Myocyte (in vitro differentiated cells): ENCODE data around the gene FGGY. TPM values are rescaled to one million over a fixed set of nuclear protein-coding genes. Genes with fewer than 3 reads are reported as not detected.
"Not testable (repeated sequence)": the region's sequence is repeated elsewhere in the genome, so short reads cannot be mapped to it uniquely, and the experiment has no call there.

Experiments
- DNase-seq: peaks from one replicate; pipeline ENCODE4 v3.0.0-alpha.2; 2012; ENCODE audit warnings: low read depth
- total RNA-seq: library from RNA; depleted of rRNA; stranded (reverse); fragments of >200 nt; gene quantifications from 2 replicates; pipeline ENCODE4 v1.2.3, GENCODE V29; 2014

The FGGY gene
- total RNA-seq, 1 donor from 2014 or later: 21.0 TPM

DNA sequence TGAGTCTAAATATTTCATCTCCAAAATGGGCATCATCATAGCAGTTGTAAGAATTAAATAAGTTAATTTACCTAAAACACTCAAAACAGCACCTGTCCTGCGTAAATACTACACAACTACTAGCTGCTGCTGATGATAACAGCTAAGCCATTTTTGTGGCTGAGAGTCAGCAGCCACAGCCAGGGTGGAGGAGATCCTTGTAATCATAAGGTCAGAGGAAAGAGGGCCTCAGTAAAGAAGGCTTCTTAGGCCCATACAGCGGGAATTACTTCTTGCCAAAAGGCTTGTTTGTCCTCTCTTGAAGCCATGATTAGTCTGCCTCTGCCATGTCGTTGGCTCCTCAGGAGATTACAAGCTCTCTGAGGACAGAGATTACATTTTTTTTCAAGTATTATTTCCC, 245.0 kb downstream of the FGGY start:
- DNase-seq: peak; percentile 59

DNA sequence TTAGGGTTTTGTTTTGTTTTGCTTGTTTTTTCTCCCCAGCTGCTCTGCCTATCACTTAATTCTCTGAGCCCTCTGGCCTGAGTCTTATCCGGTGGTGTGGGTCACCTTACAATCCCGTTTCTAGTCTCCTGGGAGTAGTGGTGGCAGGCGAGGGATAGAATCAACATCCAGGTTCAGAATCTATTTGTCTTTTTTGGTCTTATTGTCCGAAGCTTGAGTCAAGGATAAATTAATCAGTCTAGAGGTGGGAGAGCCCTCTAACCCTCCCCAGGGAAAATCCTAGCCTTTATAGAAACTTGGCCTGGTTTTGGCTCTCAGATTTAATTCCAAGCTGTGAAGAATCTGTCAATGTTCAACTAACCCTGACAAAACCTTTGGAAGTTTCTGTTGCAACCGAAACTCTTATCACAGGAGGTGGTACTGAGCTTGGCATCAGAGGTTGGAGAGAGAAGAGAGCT, 246.3 kb downstream of the FGGY start:
- DNase-seq: peak; percentile 78

DNA sequence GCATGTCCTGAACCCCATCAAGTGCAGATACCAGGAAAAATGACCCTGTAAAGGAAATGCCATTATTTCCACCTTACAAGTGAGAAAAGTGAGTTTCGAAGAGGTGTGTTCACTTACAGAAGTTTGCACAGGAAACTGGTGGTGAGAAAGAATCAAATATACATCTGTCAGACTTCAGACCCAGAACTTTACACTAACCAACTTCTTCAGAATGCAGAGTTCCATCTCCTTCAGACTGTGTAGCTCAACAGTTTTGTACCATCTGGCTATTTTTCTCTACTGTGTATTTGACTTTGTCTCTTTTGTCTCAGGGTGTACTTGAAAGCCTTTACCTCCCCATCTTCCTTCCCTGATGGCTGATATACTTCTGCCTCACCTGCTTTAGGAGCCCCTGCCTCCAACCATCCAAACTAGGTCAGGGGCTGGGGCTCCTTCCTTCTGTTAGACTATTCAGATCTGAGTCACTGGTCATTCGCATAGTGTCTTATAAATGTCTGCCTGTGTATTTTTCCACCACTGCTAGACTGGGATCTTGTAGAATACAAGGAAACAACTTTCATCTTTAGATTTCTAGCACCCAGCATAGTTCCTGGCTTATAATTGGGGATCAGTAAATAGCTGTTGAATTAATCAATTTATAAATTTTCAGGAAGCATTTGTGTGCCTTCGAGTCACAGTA, 247.9 kb downstream of the FGGY start:
- no peak for DNase-seq

DNA sequence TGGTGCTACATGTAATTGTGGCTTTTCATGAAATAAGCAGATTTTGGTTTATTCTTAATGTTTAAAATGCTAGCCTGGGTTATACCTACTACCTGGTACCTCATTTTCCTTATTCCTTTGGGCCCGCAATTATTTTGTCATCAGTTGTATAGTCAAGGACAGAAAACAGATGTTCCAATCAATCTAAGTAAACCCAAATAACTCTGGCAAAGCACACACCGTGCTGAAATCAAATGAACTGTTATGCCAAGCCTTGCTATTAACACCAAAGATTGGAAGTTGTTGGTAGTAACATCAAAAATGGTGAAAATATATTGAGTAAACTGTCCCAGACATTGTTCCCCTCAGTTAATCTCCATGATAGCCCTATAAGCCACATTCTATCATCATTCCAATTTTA, 248.9 kb downstream of the FGGY start:
- no peak for DNase-seq

DNA sequence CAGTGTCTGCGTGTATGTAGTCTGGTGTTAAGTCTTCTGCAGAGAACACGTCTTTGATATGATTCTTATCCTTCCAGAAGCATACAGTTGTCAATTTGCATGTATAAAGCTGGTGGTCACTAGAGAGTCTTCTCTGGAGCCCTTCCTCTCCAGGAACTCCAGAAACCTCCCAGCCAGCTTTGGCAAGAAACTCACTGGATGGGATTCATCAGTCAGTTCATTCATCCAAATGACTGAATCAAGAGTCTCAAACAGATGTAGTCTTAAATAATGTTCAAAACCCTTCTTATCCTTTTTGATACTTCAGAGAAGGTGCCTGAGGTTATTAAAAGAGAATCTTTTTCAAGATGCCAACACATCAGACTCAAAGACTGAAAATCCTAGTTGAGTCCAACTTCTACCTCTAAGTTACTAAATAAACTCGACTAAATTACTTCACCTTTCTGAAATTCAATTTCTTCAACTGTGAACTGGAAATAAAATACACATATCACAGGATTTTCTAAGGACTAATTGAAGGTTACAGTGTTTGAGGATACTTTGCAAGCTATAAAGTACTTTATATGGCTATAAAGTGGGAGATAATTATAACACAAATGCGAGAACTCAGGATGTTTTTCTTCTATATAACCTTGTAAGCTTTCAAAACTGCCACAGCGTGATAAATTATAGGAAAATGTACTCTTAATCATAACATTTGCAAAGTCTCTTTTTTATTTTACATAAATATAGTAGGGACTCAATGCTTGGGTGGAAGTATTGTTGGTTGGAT, 252.4 kb downstream of the FGGY start:
- DNase-seq: no peak

DNA sequence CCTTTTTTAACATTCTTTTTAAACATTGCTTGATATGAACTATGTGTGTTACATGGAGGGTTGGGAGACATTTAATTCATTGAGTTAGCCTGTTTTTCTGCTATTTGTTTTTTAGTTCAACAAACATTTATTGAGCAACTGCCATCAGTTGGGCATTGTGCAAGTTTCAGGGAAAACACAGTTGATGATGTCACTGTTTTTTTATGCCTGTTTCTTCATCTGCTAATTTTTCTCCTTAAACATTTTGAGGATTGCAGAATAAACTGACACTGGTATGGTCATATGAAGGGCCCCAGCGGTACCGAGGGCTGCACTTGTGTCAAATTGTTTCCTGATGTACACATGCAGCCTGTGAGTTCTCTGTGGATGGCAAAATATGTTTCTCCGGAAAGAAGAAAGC, 253.0 kb downstream of the FGGY start:
- DNase-seq: no peak

DNA sequence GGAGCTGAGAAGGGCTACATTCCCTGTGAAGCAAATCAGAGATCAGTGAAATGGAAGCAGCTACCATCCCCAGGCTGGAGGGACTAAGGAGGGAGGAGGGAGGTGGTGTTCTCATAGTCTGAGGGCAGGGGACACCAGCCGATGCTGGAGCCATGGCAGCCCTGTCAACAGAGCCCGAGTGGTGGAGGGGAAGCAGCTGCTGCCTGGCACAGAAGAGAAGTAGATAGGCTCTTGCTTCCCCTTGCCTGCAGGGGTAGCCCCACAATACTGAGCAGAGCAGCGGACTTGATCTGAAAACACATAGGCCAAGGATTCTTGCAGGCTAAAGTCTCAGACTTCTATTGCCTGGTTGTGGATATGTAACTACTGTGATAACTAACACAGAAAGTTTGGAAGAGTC, 255.1 kb downstream of the FGGY start:
- no peak for DNase-seq

DNA sequence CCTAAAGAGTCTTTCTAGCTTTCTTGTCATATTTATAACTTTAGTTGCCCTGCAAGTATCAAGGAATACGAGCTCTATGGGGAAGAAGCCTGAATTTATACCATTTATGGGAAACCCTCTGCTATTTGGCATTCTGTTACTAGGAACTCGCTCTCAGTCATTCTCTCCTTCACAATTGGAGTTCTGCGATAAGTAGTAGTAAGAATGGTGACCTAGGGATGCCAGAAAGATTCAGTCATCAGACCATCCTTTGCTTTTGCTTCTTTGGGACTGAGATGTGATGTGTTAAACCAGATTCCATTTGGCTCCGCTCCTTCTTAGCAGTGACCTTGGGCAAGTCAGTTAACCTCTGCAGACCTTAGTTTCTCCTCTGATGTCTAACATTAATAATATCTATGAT, 256.5 kb downstream of the FGGY start:
- DNase-seq: no peak

DNA sequence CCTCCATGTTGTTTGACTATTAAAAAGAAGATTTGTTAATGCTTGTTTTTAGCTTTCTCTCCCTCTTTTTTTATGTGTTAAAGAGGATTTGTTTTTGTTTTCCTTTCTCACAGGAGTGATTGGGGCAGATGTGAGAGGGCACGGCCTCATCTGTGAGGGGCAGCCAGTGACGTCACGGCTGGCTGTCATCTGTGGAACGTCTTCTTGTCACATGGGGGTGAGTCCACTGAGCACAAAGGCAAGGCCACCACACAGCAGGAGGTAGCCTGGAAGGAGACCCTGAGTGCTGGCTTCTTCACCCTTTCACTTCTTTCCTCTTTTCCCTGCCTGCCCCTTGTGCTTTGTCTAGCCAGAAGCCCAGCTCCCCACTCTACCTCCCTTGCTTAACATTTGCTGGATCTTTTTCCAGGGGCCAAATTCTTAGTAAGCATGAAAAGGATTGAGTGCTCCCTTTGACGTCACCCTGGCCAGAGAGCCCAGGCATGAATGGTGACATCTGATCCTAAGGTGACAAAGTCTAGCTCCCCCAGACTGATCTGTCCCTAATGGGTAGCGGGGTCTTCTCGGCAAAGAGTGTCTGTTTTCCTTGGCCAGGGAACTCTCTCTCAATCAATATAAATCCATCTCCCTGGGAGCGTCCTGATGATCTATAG, 257.2 kb downstream of the FGGY start:
- no peak for DNase-seq

DNA sequence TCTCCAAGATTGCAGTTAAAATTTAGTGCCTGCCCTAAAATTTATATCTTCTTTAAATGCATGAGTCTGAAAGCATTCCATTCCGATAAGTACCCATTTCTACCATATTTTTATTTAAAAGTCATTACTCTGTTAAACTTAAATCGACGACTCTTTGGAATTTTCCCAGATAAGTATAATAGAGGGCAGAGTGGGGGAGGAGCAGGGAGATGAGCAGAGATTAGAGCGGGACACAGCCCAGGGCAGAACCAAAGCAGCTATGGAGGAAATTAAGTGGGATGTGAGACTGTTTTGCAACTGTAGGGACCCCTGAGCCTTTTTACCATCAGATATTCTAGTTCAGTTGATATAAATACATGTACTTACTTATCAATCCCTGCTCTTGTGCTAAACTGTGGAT, 257.9 kb downstream of the FGGY start:
- no peak for DNase-seq

DNA sequence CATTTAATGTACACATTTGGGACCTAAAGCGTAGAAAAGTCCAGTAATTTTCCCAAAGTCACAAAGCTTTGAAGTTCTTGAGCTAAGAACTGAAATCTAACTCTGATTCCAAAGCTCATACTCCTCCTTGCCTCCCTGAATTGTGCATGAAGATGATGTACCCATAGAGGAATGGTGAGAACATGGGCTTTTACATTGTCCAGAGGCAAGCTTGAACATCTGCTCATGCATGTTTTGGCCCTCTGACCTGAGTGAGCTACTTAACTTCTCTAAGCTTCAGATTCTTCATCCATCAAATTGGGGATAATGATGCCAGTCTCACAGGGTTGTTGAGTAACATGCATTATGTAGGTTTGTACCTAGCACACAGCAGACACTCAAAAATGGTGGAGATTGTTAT, 259.5 kb downstream of the FGGY start:
- no peak for DNase-seq

DNA sequence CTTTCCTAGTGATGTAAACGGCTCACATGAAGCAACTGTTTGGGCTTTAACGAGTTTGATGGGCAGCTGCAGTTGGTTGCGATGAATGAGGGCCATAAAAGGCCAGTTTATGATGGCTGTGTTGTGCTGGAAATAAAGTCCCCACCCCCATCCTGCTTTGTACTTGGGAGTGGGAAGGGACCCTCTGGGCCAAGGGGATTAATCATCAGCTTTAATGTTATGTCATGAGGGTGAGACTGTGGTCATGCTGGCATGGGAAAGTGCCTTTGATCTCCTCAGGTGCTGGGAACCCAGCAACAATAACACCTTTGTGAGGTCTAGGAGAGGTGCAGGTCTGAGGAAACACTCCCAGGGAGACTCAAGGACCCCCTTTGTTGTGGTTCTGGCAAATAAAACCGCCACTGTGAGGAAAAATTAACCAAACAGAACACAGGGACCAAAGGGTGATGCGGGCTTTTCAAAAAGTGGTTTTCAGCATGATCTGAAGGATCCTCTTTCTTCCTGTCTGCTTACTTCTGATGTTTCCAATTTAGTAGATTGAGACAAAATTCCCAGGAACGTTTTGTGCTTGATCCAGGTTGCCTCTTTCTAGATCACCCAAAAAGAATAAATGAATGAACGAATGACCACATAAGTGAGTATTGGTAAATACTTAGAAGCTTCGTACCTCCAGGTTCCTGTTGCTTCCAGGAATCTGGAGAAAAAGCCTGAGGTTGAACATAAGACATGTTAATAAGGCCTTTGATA, 260.1 kb downstream of the FGGY start:
- DNase-seq: peak; percentile 43

DNA sequence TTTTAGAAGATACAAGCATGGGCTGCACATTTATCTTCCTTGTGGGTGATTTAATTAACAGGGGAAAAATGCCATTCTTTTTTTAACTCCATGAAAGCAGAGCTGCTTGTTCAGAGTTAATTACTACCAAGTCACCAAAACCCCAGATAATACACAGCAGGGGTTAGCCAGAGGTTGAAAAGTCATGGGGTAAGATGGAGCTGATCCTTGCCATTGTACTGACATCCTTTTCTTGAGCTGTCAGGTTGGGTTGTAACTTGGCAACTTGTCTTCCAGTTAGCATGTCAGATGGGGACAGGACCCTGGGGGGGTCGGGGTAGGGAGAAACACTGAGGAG, 260.6 kb downstream of the FGGY start:
- no peak for DNase-seq

DNA sequence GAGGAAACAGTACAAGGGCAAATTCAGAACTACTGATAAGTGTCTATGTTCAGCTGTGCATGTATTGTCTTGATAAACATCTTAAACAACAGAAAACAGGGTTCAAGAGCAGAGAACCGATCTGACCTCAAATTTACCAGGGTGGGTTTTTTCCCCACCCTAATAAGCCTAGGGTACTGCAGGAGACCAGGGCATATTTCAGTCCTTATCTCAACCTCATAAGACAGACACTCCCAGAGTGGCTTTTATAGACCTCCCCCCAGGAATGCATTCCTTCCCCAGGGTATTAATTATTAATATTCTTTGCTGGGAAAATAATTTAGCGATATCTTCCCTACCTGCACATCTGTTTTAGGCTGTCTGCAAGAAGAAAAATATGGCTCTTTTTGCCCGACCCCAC, 261.7 kb downstream of the FGGY start:
- DNase-seq: not testable (repeated sequence)

DNA sequence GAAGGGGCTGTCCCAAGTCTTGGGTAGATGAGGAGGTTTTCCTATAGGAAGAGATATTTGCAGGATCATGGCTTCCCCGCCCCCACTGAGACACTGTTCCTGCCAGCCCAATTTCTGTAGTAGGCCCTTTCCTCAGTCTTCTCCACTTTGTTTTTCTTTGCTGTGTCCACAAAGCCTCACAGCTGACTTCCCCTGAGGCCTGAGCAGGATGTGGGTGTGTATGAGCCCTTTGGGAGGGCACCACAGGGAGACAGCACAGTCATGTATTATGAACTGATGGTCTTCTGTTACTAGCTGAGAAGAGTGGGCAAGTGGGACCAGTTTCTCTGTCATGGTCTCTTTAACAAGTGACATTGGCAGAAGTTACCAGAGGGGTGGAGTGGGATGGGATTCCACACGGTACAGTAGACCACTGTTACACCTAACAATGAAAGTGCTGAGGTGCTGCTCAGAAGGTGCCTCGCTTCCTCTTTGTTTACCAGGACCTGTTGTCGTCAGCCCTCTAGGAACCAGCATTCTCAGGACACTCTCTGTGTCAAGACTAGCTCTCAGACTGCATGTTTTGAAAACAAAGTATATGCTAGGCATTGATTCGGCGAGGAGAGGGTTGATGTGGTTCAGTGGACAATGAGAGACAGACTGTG, 264.0 kb downstream of the FGGY start:
- no peak for DNase-seq

DNA sequence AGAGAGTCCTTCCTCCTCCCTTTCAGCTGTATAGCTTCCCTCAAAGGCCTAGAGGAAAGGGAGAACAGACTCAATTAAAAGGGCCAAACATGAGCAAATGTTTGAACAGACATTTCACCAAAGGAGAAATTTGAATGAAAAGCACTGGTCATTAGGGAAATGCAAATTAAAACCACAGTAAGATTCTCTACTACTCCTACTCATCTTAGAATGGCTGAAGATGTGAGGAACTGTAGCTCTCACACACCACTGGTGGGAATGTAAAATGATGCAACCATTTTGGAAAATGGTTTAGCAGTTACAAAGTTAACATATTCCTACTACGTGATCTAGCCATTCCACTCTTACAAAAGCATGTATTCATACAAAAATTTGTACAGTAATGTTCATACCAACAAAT, 264.9 kb downstream of the FGGY start:
- no peak for DNase-seq

DNA sequence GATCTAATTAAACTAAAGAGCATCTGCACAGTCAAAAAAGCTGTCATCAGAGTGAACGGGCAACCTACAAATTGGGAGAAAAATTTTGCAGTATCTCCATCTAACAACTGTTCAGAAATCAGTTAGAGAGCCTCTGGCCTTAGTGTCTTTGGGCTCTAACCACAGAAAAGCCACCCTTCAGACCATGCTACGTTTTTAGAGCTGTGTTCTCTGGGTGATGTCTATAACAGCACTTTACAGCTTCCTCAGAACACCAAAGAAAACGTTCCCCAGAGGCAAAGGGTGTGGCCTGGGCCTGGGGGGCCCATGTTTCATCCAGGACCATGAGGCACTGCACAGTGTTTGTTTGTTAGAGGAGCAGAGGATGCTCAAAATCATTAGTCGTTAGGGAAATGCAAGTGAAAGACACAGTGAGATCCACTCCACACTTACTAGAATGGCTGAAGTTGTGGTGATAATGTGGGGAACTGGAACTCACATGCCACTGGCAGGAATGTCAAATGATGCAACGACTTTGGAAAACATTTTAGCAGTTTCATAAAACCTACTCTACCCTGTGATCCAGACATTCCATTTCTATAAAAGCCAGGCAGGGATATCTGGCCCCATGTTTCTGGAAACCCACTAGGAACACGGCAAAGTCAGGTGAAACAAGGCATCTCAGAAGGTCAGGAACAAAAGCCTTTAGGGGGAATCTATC, 267.4 kb downstream of the FGGY start:
- peak; percentile 60 for DNase-seq

DNA sequence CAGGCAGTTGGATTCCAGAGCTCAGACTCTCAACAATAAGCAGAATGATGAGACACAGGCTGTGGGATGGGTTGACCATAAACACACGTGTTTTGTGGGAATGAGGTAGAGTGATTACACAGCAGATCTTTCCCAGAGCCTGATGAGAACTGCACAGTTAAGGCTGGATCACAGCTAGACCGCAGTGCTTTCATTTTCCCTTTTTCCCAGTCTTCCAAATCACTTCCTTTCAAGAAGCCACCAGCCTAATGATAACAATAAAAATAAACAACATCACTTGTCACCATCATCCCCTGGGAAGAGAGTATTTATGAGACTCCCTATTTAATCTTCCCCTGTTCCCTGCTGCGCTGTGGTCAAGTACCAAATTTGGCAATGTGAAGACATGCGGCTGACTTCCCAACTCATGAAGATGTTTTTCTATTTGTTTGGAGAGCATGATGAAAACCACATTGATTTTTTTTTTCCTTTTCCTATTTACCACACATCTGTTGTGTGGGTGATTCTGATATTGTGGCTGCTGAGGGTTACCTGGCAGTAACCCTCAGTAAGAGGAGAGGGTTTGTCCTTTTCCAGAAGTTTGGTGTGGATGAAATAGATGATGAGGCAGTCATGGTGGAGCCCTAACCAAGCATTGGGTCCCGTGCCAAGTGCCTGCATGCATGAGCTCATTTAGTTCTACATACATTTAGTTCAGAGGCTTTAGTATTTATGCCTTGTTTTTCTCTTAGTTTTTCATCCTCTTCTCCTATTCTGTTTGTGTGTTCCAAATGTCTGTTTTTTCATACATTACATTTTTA, 268.9 kb downstream of the FGGY start:
- DNase-seq: peak; percentile 97

DNA sequence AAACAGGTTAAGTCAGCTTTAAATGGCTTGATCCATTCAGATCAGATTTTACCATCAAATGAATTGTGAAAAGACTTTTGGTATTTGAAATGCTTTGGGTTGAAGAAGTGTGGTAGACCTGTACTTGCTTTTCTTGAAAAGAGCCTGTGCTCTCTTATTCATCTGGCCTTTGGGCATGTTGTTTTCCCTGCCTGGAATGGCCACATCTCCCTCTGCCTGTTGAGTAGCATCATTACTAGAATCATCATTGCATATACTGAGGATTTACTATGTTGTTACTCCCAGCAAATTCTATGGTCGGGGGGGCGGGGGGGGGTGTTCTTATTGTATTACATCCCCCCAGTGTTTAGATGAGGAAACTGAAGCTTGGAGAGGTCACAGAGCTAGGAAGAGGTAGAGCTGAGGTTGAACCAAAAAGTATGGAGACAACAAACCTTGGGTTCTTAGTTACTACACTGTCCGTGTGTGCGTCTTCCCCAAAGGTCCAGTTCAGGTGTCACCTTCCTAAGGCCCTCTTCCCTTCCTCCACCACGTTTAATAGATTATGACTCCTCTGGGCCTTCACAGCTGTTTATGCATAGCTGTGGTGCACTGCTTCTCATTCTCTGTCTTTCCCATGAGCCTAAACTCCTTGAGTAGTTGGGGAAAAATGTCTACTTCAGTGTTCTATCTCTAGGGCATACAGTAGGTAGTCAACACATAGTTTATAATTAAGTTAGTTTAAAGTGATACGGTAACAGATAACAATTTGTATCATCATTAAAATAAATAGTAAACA, 271.5 kb downstream of the FGGY start:
- DNase-seq: peak; percentile 76
